IMR-90 (cell line): ENCODE data around the gene RNU1-3. TPM values are rescaled to one million over a fixed set of nuclear protein-coding genes. Genes with fewer than 3 reads are reported as not detected.
"Not testable (repeated sequence)": the region's sequence is repeated elsewhere in the genome, so short reads cannot be mapped to it uniquely, and the experiment has no call there.

Source experiments
- ATAC-seq: fragments of 200-7000 bp; cut with Tn5 transposase; 2 replicates; pipeline ENCODE4 v1.9.1; 2020; ENCODE audit warnings: low read depth, mild to moderate bottlenecking, moderate library complexity
- BruUV-seq: library from RNA; stranded (reverse); fragments of 400-500 nt; replicated peaks from 2 replicates; lab custom pipeline; 2021; lab: Mats Ljungman, UMichigan
- CTCF ChIA-PET: fragments of 300-600 bp; formaldehyde crosslinking; extraction: SDS; loops from one replicate; lab custom pipeline; 2021; ENCODE audit warnings: antibody characterized with exemption; lab: Yijun Ruan, JAX
- POLR2A ChIA-PET: fragments of 300-600 bp; sonication (Branson Sonifier 250); formaldehyde crosslinking; loops from one replicate; lab custom pipeline; 2022; ENCODE audit warnings: antibody characterized with exemption; ENCODE audit not compliant: unreplicated experiment; lab: Charles Lee
- DNase-seq: peaks from one replicate; pipeline ENCODE4 v3.0.0; 2013
- H2AFZ ChIP-seq: replicated peaks from 2 replicates; pipeline ENCODE3; 2013; ENCODE audit warnings: low read length, mild to moderate bottlenecking; ENCODE audit not compliant: poor library complexity
- H2AK5ac ChIP-seq: 2 replicates; pipeline ENCODE4 v1.6.1; 2013; ENCODE audit warnings: low read depth, low read length, inconsistent platforms
- H2AK9ac ChIP-seq: replicated peaks from 2 replicates; pipeline ENCODE3; 2013; ENCODE audit warnings: mild to moderate bottlenecking, low read depth, low read length, moderate library complexity; ENCODE audit not compliant: poor library complexity
- H2BK120ac ChIP-seq: 2 replicates; pipeline ENCODE4 v1.6.1; 2013; ENCODE audit warnings: low read depth, low read length, inconsistent platforms
- H2BK15ac ChIP-seq: 3 replicates; pipeline ENCODE4 v1.6.1; 2013; ENCODE audit warnings: low read depth, low read length, inconsistent platforms
- H2BK20ac ChIP-seq: 2 replicates; pipeline ENCODE4 v1.6.1; 2013; ENCODE audit warnings: low read depth, mild to moderate bottlenecking, inconsistent platforms, low read length, moderate library complexity
- H2BK5ac ChIP-seq: 2 replicates; pipeline ENCODE4 v1.6.1; 2013; ENCODE audit warnings: mild to moderate bottlenecking, low read depth, low read length, inconsistent platforms; ENCODE audit not compliant: poor library complexity, severe bottlenecking
- H3K14ac ChIP-seq: replicated peaks from 2 replicates; pipeline ENCODE4 v1.6.1; 2013; ENCODE audit warnings: low read depth, low read length, inconsistent platforms
- H3K18ac ChIP-seq: 2 replicates; pipeline ENCODE4 v1.6.1; 2013; ENCODE audit warnings: low read depth, low read length, control low read depth
- H3K23ac ChIP-seq: 2 replicates; pipeline ENCODE4 v1.6.1; 2013; ENCODE audit warnings: low read depth, low read length, inconsistent platforms
- H3K27ac ChIP-seq: 2 replicates; pipeline ENCODE4 v1.5.1; 2013; ENCODE audit warnings: mild to moderate bottlenecking, control low read depth, low read length; ENCODE audit not compliant: insufficient read depth
- H3K27me3 ChIP-seq: 2 replicates; pipeline ENCODE4 v1.6.1; 2013; ENCODE audit warnings: low read length; ENCODE audit not compliant: control insufficient read depth, insufficient read depth
- H3K36me3 ChIP-seq: 2 replicates; pipeline ENCODE4 v1.6.1; 2013; ENCODE audit warnings: low read length, mixed read lengths; ENCODE audit not compliant: control insufficient read depth, insufficient read depth
- H3K4ac ChIP-seq: 2 replicates; pipeline ENCODE4 v1.6.1; 2013; ENCODE audit warnings: low read depth, low read length, inconsistent platforms
- H3K4me1 ChIP-seq: 2 replicates; pipeline ENCODE4 v1.6.1; 2013; ENCODE audit warnings: low read length, mixed read lengths; ENCODE audit not compliant: control insufficient read depth, insufficient read depth
- H3K4me2 ChIP-seq: 2 replicates; pipeline ENCODE4 v1.6.1; 2013; ENCODE audit warnings: low read depth, mild to moderate bottlenecking, control low read depth, low read length, moderate library complexity
- H3K4me3 ChIP-seq: 2 replicates; pipeline ENCODE4 v1.5.1; 2013; ENCODE audit warnings: low read depth, mild to moderate bottlenecking, control low read depth, low read length, moderate library complexity; ENCODE audit not compliant: insufficient read depth
- H3K56ac ChIP-seq: 2 replicates; pipeline ENCODE4 v1.6.1; 2013; ENCODE audit warnings: low read length, inconsistent platforms; ENCODE audit not compliant: insufficient read depth; ENCODE audit errors: extremely low read depth
- H3K79me1 ChIP-seq, 2 experiments: 2 replicates each; pipeline ENCODE4 v1.6.1; 2013; ENCODE audit warnings: low read length in 2 of 2, inconsistent platforms in 1 of 2, low read depth in 1 of 2
- H3K9ac ChIP-seq: 2 replicates; pipeline ENCODE4 v1.6.1; 2013; ENCODE audit warnings: low read depth, low read length, control low read depth
- H3K9me1 ChIP-seq: 2 replicates; pipeline ENCODE4 v1.6.1; 2013; ENCODE audit warnings: low read length, inconsistent platforms; ENCODE audit not compliant: insufficient read depth
- H3K9me3 ChIP-seq: 2 replicates; pipeline ENCODE4 v1.6.1; 2013; ENCODE audit warnings: low read length; ENCODE audit not compliant: control insufficient read depth, insufficient read depth
- H4K20me1 ChIP-seq: 2 replicates; pipeline ENCODE4 v1.6.1; 2013; ENCODE audit warnings: low read length, inconsistent platforms; ENCODE audit not compliant: insufficient read depth
- H4K5ac ChIP-seq: 2 replicates; pipeline ENCODE4 v1.6.1; 2013; ENCODE audit warnings: mild to moderate bottlenecking, low read depth, low read length, control low read depth
- H4K8ac ChIP-seq, 2 experiments: 2 replicates each; pipeline ENCODE4 v1.6.1; 2013; ENCODE audit warnings: low read depth in 2 of 2, low read length in 2 of 2, control low read depth in 1 of 2, inconsistent platforms in 1 of 2
- H4K91ac ChIP-seq: 2 replicates; pipeline ENCODE4 v1.6.1; 2013; ENCODE audit warnings: low read depth, low read length, inconsistent platforms; ENCODE audit not compliant: insufficient read depth
- MXI1 ChIP-seq: IDR thresholded peaks from 2 replicates; pipeline ENCODE4 v1.6.1; 2012; ENCODE audit warnings: low read depth, mild to moderate bottlenecking, low read length, moderate library complexity, borderline replicate concordance
- RFX5 ChIP-seq: IDR thresholded peaks from 2 replicates; pipeline ENCODE4 v1.8.0; 2012; ENCODE audit warnings: low read depth, mild to moderate bottlenecking, low read length, moderate library complexity
- whole genome bisulfite sequencing, 2 experiments: methylation state at CpG; one replicate each; pipeline versions ENCODE4 v1.1.5 to v1.1.7; 2013; ENCODE audit warnings: missing lambda C conversion rate in 2 of 2; ENCODE audit not compliant: insufficient read length in 1 of 2; ENCODE audit errors: extremely low coverage in 2 of 2; 5-methylcytosine and 5-hydroxymethylcytosine counted together
- dilution Hi-C: fragments of 300-500 bp; cut with HindIII; formaldehyde crosslinking; loops from one replicate; pipeline ENCODE4 v1.14.3; 2018; ENCODE audit warnings: low sequenced_read_pairs; ENCODE audit not compliant: unreplicated experiment
- in situ Hi-C: fragments of 300-500 bp; cut with MboI; formaldehyde crosslinking; loops from 3 replicates; pipeline ENCODE4 v1.14.3; 2019; ENCODE audit warnings: low sequenced_read_pairs, inconsistent platforms, mixed read lengths
- intact Hi-C: fragments of 100-400 bp; cut with micrococcal nuclease; formaldehyde crosslinking; loops from 2 replicates; pipeline ENCODE4 v1.10.0; 2022
- polyA plus RNA-seq, 3 experiments: library from polyadenylated mRNA; depleted of rRNA; stranded (reverse); fragments of >200 nt; gene quantifications; 2 replicates each; pipeline ENCODE4 v1.2.3, GENCODE V29; 2012; ENCODE audit warnings: low replicate concordance in 1 of 3
- total RNA-seq: library from RNA; depleted of rRNA; stranded (reverse); fragments of >200 nt; gene quantifications from 2 replicates; pipeline ENCODE4 v1.2.3, GENCODE V29; 2012

The RNU1-3 gene
- total and polyA plus RNA-seq, 2 of the 4 experiments (the other 2 are of a cell fraction) = under 0.01 TPM; not detected in 1

DNA sequence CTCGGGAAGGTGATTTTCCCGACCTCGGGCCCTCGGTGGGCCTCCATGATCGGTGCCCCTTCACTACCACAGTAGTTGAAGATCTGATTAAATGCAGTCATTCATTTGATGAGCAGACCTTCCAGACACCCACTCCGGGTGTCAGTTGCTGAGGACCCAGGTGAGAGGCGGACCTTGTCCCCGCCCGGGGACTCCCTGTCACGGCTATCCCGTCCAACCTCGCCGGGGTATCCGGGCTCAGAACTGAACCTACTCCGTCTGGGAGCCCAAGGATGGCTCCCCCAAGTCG, 22.6 kb downstream of the RNU1-3 start:
- Histone ChIP-seq H3K9me1 (peaks cover 2% of the 10 kb centered on the region; the same call in 1 of the 2 replicates), H3K18ac (no peak overlapping the region; the same call in 1 of the 2 replicates), H3K56ac (peak overlapping the region; percentile 76; the same call in 1 of the 2 replicates), H2BK20ac (no peak overlapping the region), H4K20me1 (no peaks in the 10 kb centered on the region; the same call in 1 of the 2 replicates), H2AK9ac (peak overlapping the region; percentile 74), H2BK5ac (peak overlapping the region; percentile 75), H3K27ac (peak overlapping the region; percentile 75), H3K23ac (peak overlapping the region; percentile 56; the same call in 1 of the 2 replicates), H3K14ac (peak overlapping the region; percentile 72), H3K36me3 (no peaks in the 10 kb centered on the region), H3K27me3 (no peaks in the 10 kb centered on the region), H2BK15ac (no peak overlapping the region), H3K79me1 (peaks cover 18 to 39% of the 10 kb centered on the region in 2 experiments), H2AK5ac (peak overlapping the region; percentile 27), H3K9me3 (no peaks in the 10 kb centered on the region), H3K4me2 (peak overlapping the region; percentile 83), H4K5ac (peak overlapping the region; percentile 73), H3K4me3 (peak overlapping the region; percentile 74), H2AFZ (peak overlapping the region; percentile 96), H4K8ac (peak overlapping the region; percentile 94 to 99), H3K4ac (peak overlapping the region; percentile 73), H2BK120ac (peak overlapping the region; percentile 68; the same call in 1 of the 2 replicates), H4K91ac (0 out of 2 replicates have a peak overlapping the region, but pooled peaks have one; percentile 77), H3K4me1 (peaks cover 8% of the 10 kb centered on the region), H3K9ac (peak overlapping the region; percentile 89)
- TF ChIP-seq RFX5 (no peak), MXI1 (no peak)
- CTCF ChIA-PET = no interaction called here
- POLR2A ChIA-PET = no interaction called here
- BruUV-seq = no TSS peak
- 1% methylated on average over 12 of the region's 16 CpGs; no CpG with 5 or more reads in 1 of the 2 experiments for WGBS, 2 experiments
- dilution Hi-C loops = no loop called here
- intact Hi-C loops = no loop called here
- ATAC-seq (no peak), DNase-seq (no peak)
- in situ Hi-C loops = no loop called here

GRCh38 chr1:16643476-16644192, 23.1 kb downstream of the RNU1-3 start:
- WGBS, 2 experiments = 30% methylated on average over 11 of the region's 12 CpGs; no CpG with 5 or more reads in 1 of the 2 experiments
- peak overlapping the region; percentile 73; the same call in 1 of the 2 replicates for H4K5ac ChIP-seq
- intact Hi-C loops, dilution Hi-C loops, H3K27me3 ChIP-seq, POLR2A ChIA-PET, DNase-seq, H3K9me3 ChIP-seq, in situ Hi-C loops, H2BK15ac ChIP-seq, CTCF ChIA-PET, H3K9me1 ChIP-seq, H3K36me3 ChIP-seq, H2BK20ac ChIP-seq, BruUV-seq, H4K91ac ChIP-seq, H3K4me1 ChIP-seq, H3K18ac ChIP-seq, H2BK5ac ChIP-seq, H3K14ac ChIP-seq, H3K23ac ChIP-seq, H2BK120ac ChIP-seq, H4K20me1 ChIP-seq: not testable (repeated sequence)
- peak overlapping the region; percentile 74 for H2AK9ac ChIP-seq
- H2AK5ac ChIP-seq = peak overlapping the region; percentile 27; the same call in 1 of the 2 replicates
- 0 out of 2 replicates have a peak, but pooled peaks have one; percentile 0 for ATAC-seq
- H3K56ac ChIP-seq = 0 out of 2 replicates have a peak overlapping the region, but pooled peaks have one; percentile 76
- H4K8ac ChIP-seq = peak overlapping the region; percentile 94 to 99; a peak in 2 of 4 replicates
- peak overlapping the region; percentile 96 for H2AFZ ChIP-seq
- peak overlapping the region; percentile 74 for H3K4me3 ChIP-seq
- H3K79me1 ChIP-seq = peaks cover 18 to 43% of the 10 kb centered on the region in 2 experiments
- H3K9ac ChIP-seq = peak overlapping the region; percentile 89
- H3K4ac ChIP-seq = peak overlapping the region; percentile 73
- peak overlapping the region; percentile 83 for H3K4me2 ChIP-seq
- peak overlapping the region; percentile 75; the same call in 1 of the 2 replicates for H3K27ac ChIP-seq
